Breast epithelium (tissue), 4 donors: Measurements from ENCODE around the gene DSCAM. TPM values are rescaled to one million over a fixed set of nuclear protein-coding genes. Genes with fewer than 3 reads are reported as not detected.

Experiments used
- DNase-seq, 2 donors: peaks; one replicate each; pipeline ENCODE4 v3.0.0-alpha.2; 2019; ENCODE audit warnings: low spot score in 2 of 2
- H3K27ac ChIP-seq, 2 donors: fragments of 200-600 bp; sonication (generic) in 1 of 2; one replicate each; pipeline ENCODE4 v1.5.1; 2016 to 2019; ENCODE audit warnings: mild to moderate bottlenecking in 1 of 2
- H3K27me3 ChIP-seq, 2 donors: fragments of 200-600 bp; sonication (generic) in 1 of 2; one replicate each; pipeline versions ENCODE4 v1.5.1 to v1.6.0; 2017 to 2019; ENCODE audit warnings: control low read depth in 1 of 2, mild to moderate bottlenecking in 1 of 2
- H3K36me3 ChIP-seq: fragments of 200-600 bp; one replicate; pipeline ENCODE4 v1.5.1; 2019
- H3K4me1 ChIP-seq, 2 donors: fragments of 200-600 bp; sonication (generic); one replicate each; pipeline ENCODE4 v1.5.1; 2016 to 2019; ENCODE audit warnings: control low read depth in 1 of 2
- H3K4me3 ChIP-seq, 3 donors: fragments of 200-600 bp; sonication (generic); 1 replicate in 2 of 3; 2 replicates in 1 of 3; pipeline ENCODE4 v1.5.1; 2016 to 2019; ENCODE audit warnings: mild to moderate bottlenecking in 3 of 3, moderate library complexity in 2 of 3
- H3K9me3 ChIP-seq, 2 donors: fragments of 200-600 bp; sonication (generic) in 1 of 2; one replicate each; pipeline ENCODE4 v1.5.1; 2016 to 2019; ENCODE audit warnings: control low read depth in 1 of 2
- CTCF ChIP-seq, 3 donors: fragments of 450-650 bp; IDR thresholded peaks; one replicate each; pipeline ENCODE4 v1.5.1; 2016 to 2017; ENCODE audit warnings: antibody characterized with exemption in 3 of 3, mild to moderate bottlenecking in 3 of 3, moderate library complexity in 3 of 3
- POLR2A ChIP-seq: fragments of 450-650 bp; IDR thresholded peaks from one replicate; pipeline ENCODE4 v1.6.1; 2016; ENCODE audit warnings: antibody characterized with exemption, mild to moderate bottlenecking, moderate library complexity
- POLR2AphosphoS5 ChIP-seq, 3 donors: sonication (generic); formaldehyde crosslinking; IDR thresholded peaks; one replicate each; pipeline ENCODE4 v1.6.1; 2017; ENCODE audit warnings: antibody characterized with exemption in 3 of 3
- intact Hi-C: fragments of 100-400 bp; cut with DNase I; formaldehyde crosslinking; loops from one replicate; pipeline ENCODE4 v1.15.1; 2023; ENCODE audit warnings: low total_unique reads
- total RNA-seq, 3 donors: library from RNA; depleted of rRNA; stranded (reverse); fragments of >200 nt; gene quantifications; one replicate each; pipeline ENCODE4 v1.1.0, GENCODE V29; 2016

DSCAM gene
- total RNA-seq, 3 donors from 2014 or later = 0.33 to 0.44 TPM; not detected in 1

GRCh38 chr21:40117236-40117635 is 729.7 kb downstream of the DSCAM start:
- Histone ChIP-seq H3K36me3 (no peaks in the 10 kb centered on the region), H3K27ac (no peak overlapping the region), H3K27me3 (peaks cover 0 to 3% of the 10 kb centered on the region in 2 donors), H3K4me3 (no peak overlapping the region), H3K4me1 (no peaks in the 10 kb centered on the region), H3K9me3 (no peaks in the 10 kb centered on the region)
- no peak for DNase-seq
- intact Hi-C loops = no loop called here
- no peak for TF ChIP-seq CTCF (IDR thresholded peaks at IDR 0.05)
- TF ChIP-seq POLR2AphosphoS5 (IDR thresholded peaks at IDR 0.05) = no peak
- no peak for TF ChIP-seq POLR2A

GRCh38 chr21:40115775-40116174 is 731.2 kb downstream of the DSCAM start:
- Histone ChIP-seq H3K4me3 (no peak overlapping the region), H3K27ac (no peak overlapping the region), H3K9me3 (no peaks in the 10 kb centered on the region), H3K27me3 (no peaks in the 10 kb centered on the region), H3K36me3 (no peaks in the 10 kb centered on the region), H3K4me1 (no peaks in the 10 kb centered on the region)
- no peak for TF ChIP-seq POLR2A
- TF ChIP-seq CTCF (IDR thresholded peaks at IDR 0.05) = no peak
- intact Hi-C loops = no loop called here
- DNase-seq = no peak

DNA sequence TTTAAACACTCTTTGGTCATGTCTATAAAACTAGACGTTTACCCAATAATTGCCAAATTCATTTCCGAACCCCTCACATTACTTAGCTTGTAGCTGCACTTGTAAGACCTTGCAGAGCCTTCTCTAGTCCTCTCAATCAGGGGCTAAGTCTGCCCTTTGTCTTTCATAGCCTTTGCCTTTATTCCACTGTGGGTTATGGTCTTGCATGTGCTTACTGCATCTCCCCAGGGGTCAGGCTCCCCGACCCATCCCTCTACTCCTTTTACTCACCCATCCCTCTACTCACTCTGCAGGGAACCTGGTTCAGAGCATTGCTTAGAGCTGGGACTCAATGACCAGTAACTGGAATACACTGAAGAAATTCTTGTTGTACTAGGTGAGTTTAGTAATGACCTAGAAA is 744.3 kb downstream of the DSCAM start:
- DNase-seq = no peak
- Histone ChIP-seq H3K27me3 (no peaks in the 10 kb centered on the region), H3K27ac (no peak overlapping the region), H3K9me3 (peaks cover 4 to 8% of the 10 kb centered on the region in 2 donors), H3K36me3 (no peaks in the 10 kb centered on the region), H3K4me1 (no peaks in the 10 kb centered on the region), H3K4me3 (no peak overlapping the region)
- no peak for TF ChIP-seq POLR2A
- no peak for TF ChIP-seq POLR2AphosphoS5 (IDR thresholded peaks at IDR 0.05)
- TF ChIP-seq CTCF (IDR thresholded peaks at IDR 0.05) = no peak
- intact Hi-C loops = no loop called here

- H3K27ac ChIP-seq = no peak overlapping the region
- no peak for DNase-seq
- no peaks in the 10 kb centered on the region for H3K4me1 ChIP-seq
- no peak for TF ChIP-seq CTCF (IDR thresholded peaks at IDR 0.05)
- no peak for TF ChIP-seq POLR2AphosphoS5 (IDR thresholded peaks at IDR 0.05)
- TF ChIP-seq POLR2A = no peak
- intact Hi-C loops = no loop called here
- H3K9me3 ChIP-seq = no peaks in the 10 kb centered on the region
- H3K36me3 ChIP-seq = no peaks in the 10 kb centered on the region
- H3K4me3 ChIP-seq = no peak overlapping the region
- H3K27me3 ChIP-seq = no peaks in the 10 kb centered on the region
These were observed 747.1 kb downstream of the DSCAM start for GRCh38 chr21:40099809-40100208.

DNA sequence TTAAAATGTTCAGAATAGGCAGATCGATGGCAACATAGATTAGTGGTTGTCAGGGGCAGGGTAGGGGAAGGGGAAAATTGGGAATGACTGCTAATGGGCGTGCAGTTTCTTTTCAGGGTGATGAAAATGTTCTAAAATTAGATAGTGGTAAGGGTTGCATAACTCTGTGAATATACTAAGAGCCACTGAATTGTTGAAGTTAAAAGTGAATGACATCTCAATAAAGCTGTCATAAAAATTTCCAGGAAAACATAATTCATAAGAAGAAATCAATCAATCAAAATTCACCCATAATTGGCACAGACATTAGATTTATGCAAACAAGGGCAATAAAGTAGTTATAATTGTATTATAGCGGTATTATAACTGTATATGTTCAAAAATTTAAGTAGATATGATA is 751.5 kb downstream of the DSCAM start:
- Histone ChIP-seq H3K36me3 (no peaks in the 10 kb centered on the region), H3K27me3 (no peaks in the 10 kb centered on the region), H3K9me3 (no peaks in the 10 kb centered on the region), H3K4me3 (no peak overlapping the region), H3K27ac (no peak overlapping the region), H3K4me1 (no peaks in the 10 kb centered on the region)
- intact Hi-C loops = no loop called here
- DNase-seq = no peak
- TF ChIP-seq POLR2A (no peak), CTCF (IDR thresholded peaks at IDR 0.05) (no peak), POLR2AphosphoS5 (IDR thresholded peaks at IDR 0.05) (no peak)
